Hepatocyte (in vitro differentiated cells): ENCODE measurements around the gene PAX4. TPM values are rescaled to one million over a fixed set of nuclear protein-coding genes. Genes with fewer than 3 reads are reported as not detected.

Experiments
- DNase-seq: peaks from one replicate; pipeline ENCODE4 v3.0.0-alpha.2; 2016; ENCODE audit warnings: low spot score
- H2AFZ ChIP-seq: fragments of 200-600 bp; sonication (generic); 2 replicates; pipeline ENCODE4 v1.6.0; 2016; ENCODE audit warnings: antibody characterized with exemption, mild to moderate bottlenecking
- H3K27ac ChIP-seq: fragments of 200-600 bp; sonication (generic); 2 replicates; pipeline ENCODE4 v1.5.1; 2016; ENCODE audit warnings: mild to moderate bottlenecking
- H3K27me3 ChIP-seq: fragments of 200-600 bp; sonication (generic); 2 replicates; pipeline ENCODE4 v1.6.1; 2016
- H3K36me3 ChIP-seq: fragments of 200-600 bp; sonication (generic); replicated peaks from 2 replicates; pipeline ENCODE4 v1.5.1; 2016; ENCODE audit warnings: low read depth; ENCODE audit not compliant: insufficient read depth
- H3K4me1 ChIP-seq: fragments of 200-600 bp; sonication (generic); 2 replicates; pipeline ENCODE4 v1.5.1; 2016; ENCODE audit warnings: mild to moderate bottlenecking, moderate library complexity; ENCODE audit not compliant: insufficient read depth
- H3K4me2 ChIP-seq: fragments of 200-600 bp; sonication (generic); 2 replicates; pipeline ENCODE4 v1.6.0; 2016
- H3K4me3 ChIP-seq: fragments of 200-600 bp; sonication (generic); 2 replicates; pipeline ENCODE4 v1.5.1; 2016; ENCODE audit warnings: mild to moderate bottlenecking
- H3K79me2 ChIP-seq: fragments of 200-600 bp; sonication (generic); 2 replicates; pipeline ENCODE4 v1.6.0; 2017; ENCODE audit warnings: mild to moderate bottlenecking
- H3K9me2 ChIP-seq: fragments of 200-600 bp; sonication (generic); replicated peaks from 2 replicates; pipeline ENCODE4 v1.6.0; 2017; ENCODE audit warnings: mild to moderate bottlenecking; ENCODE audit not compliant: insufficient read depth
- H3K9me3 ChIP-seq: fragments of 200-600 bp; sonication (generic); 2 replicates; pipeline ENCODE4 v1.5.1; 2016; ENCODE audit warnings: low read depth, mild to moderate bottlenecking
- H4K20me1 ChIP-seq: fragments of 200-600 bp; sonication (generic); 2 replicates; pipeline ENCODE4 v1.6.0; 2016; ENCODE audit warnings: mild to moderate bottlenecking; ENCODE audit not compliant: insufficient read depth, poor library complexity, severe bottlenecking
- CTCF ChIP-seq: fragments of 200-600 bp; sonication (generic); IDR thresholded peaks from 2 replicates; pipeline ENCODE4 v1.5.1; 2016; ENCODE audit warnings: antibody characterized with exemption, mild to moderate bottlenecking; ENCODE audit not compliant: poor library complexity
- EZH2 ChIP-seq: fragments of 200-600 bp; sonication (generic); IDR thresholded peaks from 2 replicates; pipeline ENCODE4 v1.6.1; 2016; ENCODE audit warnings: antibody characterized with exemption, mild to moderate bottlenecking, borderline replicate concordance
- EZH2phosphoT487 ChIP-seq: fragments of 200-600 bp; sonication (generic); IDR thresholded peaks from one replicate; pipeline ENCODE4 v1.6.1; 2018; ENCODE audit warnings: antibody characterized with exemption, mild to moderate bottlenecking, low read depth, moderate library complexity; ENCODE audit not compliant: unreplicated experiment, severe bottlenecking
- WGBS: methylation state at CpG from one replicate; pipeline ENCODE4 v1.1.6; 2016; ENCODE audit warnings: low lambda C conversion rate; ENCODE audit errors: missing lambda C conversion rate; 5-methylcytosine and 5-hydroxymethylcytosine counted together
- polyA plus RNA-seq: library from polyadenylated mRNA; unstranded; fragments of >200 nt; fragmentation: Nextera tagmentation; extraction: Ambion mirVana; gene quantifications from 2 replicates; pipeline ENCODE4 v1.2.1, GENCODE V29; 2016
- total RNA-seq: library from RNA; depleted of rRNA; stranded (reverse); fragments of >200 nt; gene quantifications from 2 replicates; pipeline ENCODE4 v1.2.3, GENCODE V29; 2014

Gene PAX4
- total and polyA plus RNA-seq, 2 experiments from 2014 or later = 0.30 to 0.65 TPM

- peak overlapping the region; percentile 88 for H3K27ac ChIP-seq
- H3K36me3 ChIP-seq = no peaks in the 10 kb centered on the region
- TF ChIP-seq CTCF = no peak
- H2AFZ ChIP-seq = peak overlapping the region; percentile 17
- 3% methylated on average over 38 of the region's 38 CpGs for WGBS
- peak overlapping the region; percentile 75 for H3K4me2 ChIP-seq
- H3K4me1 ChIP-seq = peaks cover 33% of the 10 kb centered on the region
- no peaks in the 10 kb centered on the region for H3K9me2 ChIP-seq
- DNase-seq = no peak
- peaks cover 46% of the 10 kb centered on the region for H4K20me1 ChIP-seq
- H3K4me3 ChIP-seq = peak overlapping the region; percentile 63
- H3K9me3 ChIP-seq = no peaks in the 10 kb centered on the region
- H3K27me3 ChIP-seq = no peaks in the 10 kb centered on the region
- peaks cover 53% of the 10 kb centered on the region for H3K79me2 ChIP-seq
Observed at GRCh38 chr7:127652333-127653248, 34.6 kb upstream of the PAX4 start.

- H3K27ac ChIP-seq = peak within 1 kb of the TSS; percentile 97
- no peaks in the 10 kb centered on the region for H3K9me3 ChIP-seq
- H3K4me2 ChIP-seq = peak within 1 kb of the TSS; percentile 75
- no peaks in the 10 kb centered on the region for H3K36me3 ChIP-seq
- peak; percentile 99 for DNase-seq
- no peaks in the 10 kb centered on the region for H3K9me2 ChIP-seq
- H2AFZ ChIP-seq = peak within 1 kb of the TSS; percentile 59
- H3K4me1 ChIP-seq = peaks cover 33% of the 10 kb centered on the region
- H4K20me1 ChIP-seq = peaks cover 37% of the 10 kb centered on the region
- TF ChIP-seq EZH2 (no peak), EZH2phosphoT487 (no peak), CTCF (no peak)
- peak within 1 kb of the TSS; percentile 63 for H3K4me3 ChIP-seq
- under 1% methylated on average over 58 of the region's 67 CpGs for whole genome bisulfite sequencing
- no peaks in the 10 kb centered on the region for H3K27me3 ChIP-seq
- peaks cover 45% of the 10 kb centered on the region for H3K79me2 ChIP-seq
Observed at GRCh38 chr7:127651556-127652332, 33.8 kb upstream of the PAX4 start, which contains the start of gene SND1. Gene SND1 (plus strand): TSS chr7:127652194. CDS start chr7:127652374, 180 bp downstream.

GRCh38 chr7:127650847-127651555 is 33.1 kb upstream of the PAX4 start:
- Histone ChIP-seq H3K4me1 (peaks cover 33% of the 10 kb centered on the region), H3K4me2 (peak overlapping the region; percentile 72), H3K27me3 (no peaks in the 10 kb centered on the region), H3K9me2 (no peaks in the 10 kb centered on the region), H3K36me3 (no peaks in the 10 kb centered on the region), H3K79me2 (peaks cover 37% of the 10 kb centered on the region), H3K4me3 (peak overlapping the region; percentile 13), H3K9me3 (no peaks in the 10 kb centered on the region), H3K27ac (peak overlapping the region; percentile 97), H2AFZ (peak overlapping the region; percentile 59), H4K20me1 (peaks cover 30% of the 10 kb centered on the region)
- DNase-seq = no peak
- WGBS = 48% methylated on average over 28 of the region's 29 CpGs
- no peak for TF ChIP-seq CTCF
- no peak for TF ChIP-seq EZH2
- no peak for TF ChIP-seq EZH2phosphoT487
